Panc1 (cell line): ENCODE measurements around the gene LRP1B. TPM values are rescaled to one million over a fixed set of nuclear protein-coding genes. Genes with fewer than 3 reads are reported as not detected.

Source experiments
- ATAC-seq: fragments of 200-7000 bp; cut with Tn5 transposase; 2 replicates; pipeline ENCODE4 v1.9.1; 2020; ENCODE audit warnings: mild to moderate bottlenecking, moderate library complexity
- BruUV-seq: library from RNA; stranded (reverse); fragments of 400-500 nt; replicated peaks from 2 replicates; lab custom pipeline; 2021; lab: Mats Ljungman, UMichigan
- CTCF ChIA-PET: fragments of 300-600 bp; sonication (Branson Sonifier 250); formaldehyde crosslinking; loops from one replicate; lab custom pipeline; 2022; ENCODE audit warnings: antibody characterized with exemption; lab: Charles Lee
- POLR2A ChIA-PET: fragments of 300-600 bp; sonication (Branson Sonifier 250); formaldehyde crosslinking; loops from one replicate; lab custom pipeline; 2022; ENCODE audit warnings: antibody characterized with exemption; lab: Charles Lee
- DNase-seq: peaks from one replicate; pipeline ENCODE4 v3.0.0-alpha.2; 2010; ENCODE audit warnings: low read depth, low spot score
- H3K27ac ChIP-seq: 2 replicates; pipeline ENCODE4 v1.5.1; 2011; ENCODE audit warnings: mild to moderate bottlenecking, low read length, inconsistent platforms
- H3K27me3 ChIP-seq: fragments of 200-500 bp; sonication (Bioruptor generic); 2 replicates; pipeline ENCODE4 v1.6.0; 2014; ENCODE audit warnings: low read length, inconsistent platforms; ENCODE audit not compliant: control insufficient read depth, insufficient read depth
- H3K36me3 ChIP-seq: fragments of 200-500 bp; sonication (Bioruptor generic); 2 replicates; pipeline ENCODE4 v1.5.1; 2014; ENCODE audit warnings: inconsistent platforms, mild to moderate bottlenecking, low read length, moderate library complexity; ENCODE audit not compliant: control insufficient read depth, insufficient read depth
- H3K4me1 ChIP-seq: 2 replicates; pipeline ENCODE4 v1.5.1; 2011; ENCODE audit warnings: inconsistent platforms, mild to moderate bottlenecking, low read length, moderate library complexity; ENCODE audit not compliant: control insufficient read depth, insufficient read depth
- H3K4me3 ChIP-seq, 2 experiments: 2 replicates each; pipeline ENCODE4 v1.5.1; 2011 to 2012; ENCODE audit warnings: low read depth in 2 of 2, low read length in 2 of 2, mild to moderate bottlenecking in 2 of 2, inconsistent platforms in 1 of 2, moderate library complexity in 1 of 2
- H3K9me3 ChIP-seq: fragments of 200-500 bp; sonication (Bioruptor generic); 2 replicates; pipeline ENCODE4 v1.5.1; 2014; ENCODE audit warnings: low read depth, mild to moderate bottlenecking, inconsistent platforms, low read length, moderate library complexity; ENCODE audit not compliant: control insufficient read depth, insufficient read depth
- CTCF ChIP-seq: fragments of 450-650 bp; IDR thresholded peaks from 2 replicates; pipeline ENCODE4 v1.5.1; 2017; ENCODE audit warnings: mild to moderate bottlenecking
- POLR2AphosphoS5 ChIP-seq: IDR thresholded peaks from 2 replicates; pipeline ENCODE4 v1.6.1; 2012; ENCODE audit warnings: mild to moderate bottlenecking, low read depth, low read length, moderate library complexity
- REST ChIP-seq, 2 experiments: IDR thresholded peaks; 2 replicates each; pipeline ENCODE4 v1.6.1; 2011 to 2012; ENCODE audit warnings: low read depth in 2 of 2, control low read depth in 1 of 2, low read length in 1 of 2, mild to moderate bottlenecking in 1 of 2, moderate library complexity in 1 of 2; ENCODE audit not compliant: insufficient read depth in 1 of 2
- SIN3A ChIP-seq: IDR thresholded peaks from 2 replicates; pipeline ENCODE4 v1.6.1; 2012; ENCODE audit warnings: low read depth, mild to moderate bottlenecking, low read length, moderate library complexity, borderline replicate concordance; ENCODE audit not compliant: insufficient read depth
- TCF7L2 ChIP-seq: IDR thresholded peaks from 2 replicates; pipeline ENCODE4 v1.6.1; 2011; ENCODE audit warnings: mild to moderate bottlenecking, low read depth, low read length, inconsistent platforms
- in situ Hi-C: cut with HindIII; loops from 2 replicates; pipeline ENCODE4 v1.10.0; 2016; ENCODE audit warnings: low sequenced_read_pairs, low pct_unique_long_range_greater_than_20kb
- intact Hi-C: fragments of 100-400 bp; cut with micrococcal nuclease; formaldehyde crosslinking; loops from one replicate; pipeline ENCODE4 v1.10.0; 2022; ENCODE audit not compliant: unreplicated experiment
- total RNA-seq: library from RNA; stranded (reverse); gene quantifications from one replicate; pipeline ENCODE4 v1.2.1, GENCODE V29; 2021; ENCODE audit not compliant: unreplicated experiment

The LRP1B gene
- total RNA-seq, 1 experiment from 2014 or later: 0.54 TPM

DNA sequence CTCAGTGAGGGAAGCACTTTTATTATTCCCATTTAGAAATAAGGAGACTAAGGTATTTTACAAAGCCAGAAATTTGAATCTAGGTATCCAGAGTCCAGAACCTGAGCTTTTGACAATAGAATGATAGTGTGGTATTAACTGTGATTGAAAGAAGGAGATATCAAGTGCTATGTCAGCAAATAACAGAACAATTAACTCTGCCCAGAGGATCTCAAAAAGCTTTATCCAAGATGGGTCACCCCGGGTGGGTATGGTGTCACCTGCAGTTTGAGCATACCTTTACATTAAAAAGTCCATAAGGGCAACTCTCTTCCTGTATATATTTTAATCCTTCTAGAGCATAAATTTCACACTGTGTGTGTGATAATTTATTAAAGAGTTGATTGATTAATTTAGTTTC, 105.4 kb downstream of the LRP1B start:
- no peaks in the 10 kb centered on the region for H3K36me3 ChIP-seq
- no peaks in the 10 kb centered on the region for H3K27me3 ChIP-seq
- TF ChIP-seq REST (IDR thresholded peaks at IDR 0.05; ENCODE audit: insufficient read depth in 1 of 2, low read depth in 2 of 2, low read length in 1 of 2) (no peak), POLR2AphosphoS5 (no peak), TCF7L2 (no peak), CTCF (no peak), SIN3A (no peak)
- H3K9me3 ChIP-seq: no peaks in the 10 kb centered on the region
- POLR2A ChIA-PET: no interaction called here
- no peak for ATAC-seq
- H3K27ac ChIP-seq: no peak overlapping the region
- in situ Hi-C loops (no loop called here), intact Hi-C loops (no loop called here)
- no peak overlapping the region for H3K4me3 ChIP-seq
- no TSS peak for BruUV-seq
- no peaks in the 10 kb centered on the region for H3K4me1 ChIP-seq
- no peak for DNase-seq
- CTCF ChIA-PET: no interaction called here

- TF ChIP-seq CTCF: no peak
- no peak for TF ChIP-seq REST (IDR thresholded peaks at IDR 0.05; ENCODE audit: insufficient read depth in 1 of 2, low read depth in 2 of 2, low read length in 1 of 2)
- TF ChIP-seq SIN3A: no peak
- TF ChIP-seq TCF7L2: no peak
- no peak for TF ChIP-seq POLR2AphosphoS5
- Histone ChIP-seq H3K36me3 (no peaks in the 10 kb centered on the region), H3K4me3 (no peak overlapping the region), H3K4me1 (no peaks in the 10 kb centered on the region), H3K27me3 (no peaks in the 10 kb centered on the region), H3K27ac (no peak overlapping the region), H3K9me3 (no peaks in the 10 kb centered on the region)
- ChIA-PET CTCF (no interaction called here), POLR2A (no interaction called here)
- BruUV-seq: no TSS peak
- in situ Hi-C loops (no loop called here), intact Hi-C loops (no loop called here)
- ATAC-seq: no peak
- no peak for DNase-seq
Measured at GRCh38 chr2:142020368-142020767, 110.4 kb downstream of the LRP1B start.
